GM08714 (cell line): ENCODE measurements around the gene SLC12A7.
A peak's percentile ranks its signal among the peaks of the same experiment; 100 is the strongest.

Source experiments
- H3K4me3 ChIP-seq: fragments of 200-500 bp; sonication (Bioruptor generic); 2 replicates; pipeline ENCODE4 v1.5.1; 2014; ENCODE audit warnings: mild to moderate bottlenecking, low read length, inconsistent platforms
- ZNF274 ChIP-seq: IDR thresholded peaks from 2 replicates; pipeline ENCODE4 v1.6.1; 2012; ENCODE audit warnings: mild to moderate bottlenecking, low read depth, low read length

SLC12A7 gene

GRCh38 chr5:1010181-1010510 lies 101.7 kb downstream of the SLC12A7 start:
- TF ChIP-seq ZNF274, result no peak
- H3K4me3 ChIP-seq, result peak overlapping the region; percentile 42; the same call in 1 of the 2 replicates

- TF ChIP-seq ZNF274, result no peak
- H3K4me3 ChIP-seq, result peak overlapping the region; percentile 42; the same call in 1 of the 2 replicates
Measured at GRCh38 chr5:1009359-1010180, 102.3 kb downstream of the SLC12A7 start.

DNA sequence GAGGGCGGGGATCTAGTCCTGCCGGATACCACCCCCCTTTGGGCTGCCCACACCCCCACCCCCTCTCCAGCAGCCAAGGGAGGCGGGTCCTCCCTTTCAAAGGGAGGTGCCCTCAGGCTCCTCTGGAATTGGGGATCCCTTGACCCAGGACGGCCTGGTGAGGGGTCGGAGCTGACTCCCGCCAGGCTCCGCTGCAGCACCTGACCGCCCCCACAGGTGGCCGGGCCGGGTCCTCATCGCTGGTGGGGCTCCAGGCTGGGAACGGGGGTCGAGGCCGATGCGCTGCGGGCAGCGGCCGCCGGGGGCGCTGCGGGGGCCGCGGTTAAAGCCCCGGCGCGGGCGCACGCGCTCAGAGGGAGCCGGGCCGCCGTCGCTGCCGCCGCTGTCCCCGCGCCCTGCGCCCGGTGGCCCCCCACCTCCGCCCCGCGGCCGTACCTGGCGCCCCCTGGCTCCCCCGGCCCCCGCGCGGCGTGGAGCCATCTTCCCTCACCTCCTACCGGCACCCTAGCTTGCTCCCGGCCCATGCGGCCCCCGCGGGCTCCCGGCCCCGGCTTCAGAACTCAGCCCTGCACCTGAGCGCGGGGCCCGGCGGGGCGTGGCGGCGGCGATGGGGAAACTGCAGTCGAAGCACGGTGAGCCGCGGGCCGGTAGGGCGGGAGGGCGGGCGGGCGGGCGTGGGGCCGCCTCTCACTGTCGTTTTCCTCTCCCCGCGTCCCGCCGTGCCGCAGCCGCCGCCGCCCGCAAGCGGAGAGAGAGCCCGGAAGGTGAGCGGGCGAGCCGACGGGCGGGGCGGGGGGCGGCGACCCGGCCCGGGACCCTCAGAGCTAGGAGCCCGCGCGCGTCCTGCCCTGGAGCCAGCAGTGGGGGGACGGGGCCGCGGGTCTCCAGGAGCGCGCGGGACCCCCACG lies 103.2 kb downstream of the SLC12A7 start, which contains the start of gene NKD2:
NKD2 (plus strand) TSS at position 352 of the 908 bp plus-strand sequence; CDS start at position 608, 256 bp downstream.
- TF ChIP-seq ZNF274, result no peak
- H3K4me3 ChIP-seq, result peak within 1 kb of the TSS; percentile 42; the same call in 1 of the 2 replicates

DNA sequence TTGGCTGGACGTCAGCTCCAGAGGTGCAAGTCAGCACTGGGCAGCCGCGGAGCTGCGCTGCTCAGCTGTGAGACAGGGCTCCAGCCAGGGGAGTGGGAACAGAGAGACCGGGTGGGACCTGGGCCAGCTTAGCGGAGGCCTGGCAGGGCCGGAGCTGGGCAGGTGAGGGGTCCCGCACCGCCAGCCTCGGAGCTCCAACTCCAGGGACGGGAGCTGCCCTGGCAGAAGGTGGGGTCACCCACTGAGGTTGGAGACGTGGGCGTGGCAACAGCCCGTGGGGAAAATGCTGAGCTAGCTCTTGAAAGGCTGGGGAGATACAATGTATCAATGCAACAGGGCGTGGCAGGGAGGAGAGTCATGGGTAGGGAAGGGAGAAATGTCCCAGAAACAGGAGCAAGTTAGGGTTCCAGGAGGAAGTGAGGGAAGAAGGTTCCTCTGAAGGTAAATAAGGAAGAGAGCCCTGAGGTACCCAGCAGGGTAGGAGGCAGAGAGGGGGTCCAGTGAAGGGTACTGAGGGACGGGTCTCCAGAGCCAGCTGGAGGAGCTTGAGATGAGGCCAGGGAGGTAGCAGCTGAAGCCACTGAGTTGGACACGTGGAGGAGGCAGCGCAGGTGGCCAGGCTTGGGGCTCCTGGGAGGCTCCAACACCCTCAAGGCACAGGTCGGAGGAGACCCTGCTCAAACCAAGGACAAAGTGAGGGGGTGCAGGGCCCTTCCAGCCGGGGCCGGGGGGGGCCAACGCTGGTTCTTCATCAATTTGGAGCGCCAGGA lies 104.0 kb downstream of the SLC12A7 start:
- H3K4me3 ChIP-seq, result no peak overlapping the region
- no peak for TF ChIP-seq ZNF274

DNA sequence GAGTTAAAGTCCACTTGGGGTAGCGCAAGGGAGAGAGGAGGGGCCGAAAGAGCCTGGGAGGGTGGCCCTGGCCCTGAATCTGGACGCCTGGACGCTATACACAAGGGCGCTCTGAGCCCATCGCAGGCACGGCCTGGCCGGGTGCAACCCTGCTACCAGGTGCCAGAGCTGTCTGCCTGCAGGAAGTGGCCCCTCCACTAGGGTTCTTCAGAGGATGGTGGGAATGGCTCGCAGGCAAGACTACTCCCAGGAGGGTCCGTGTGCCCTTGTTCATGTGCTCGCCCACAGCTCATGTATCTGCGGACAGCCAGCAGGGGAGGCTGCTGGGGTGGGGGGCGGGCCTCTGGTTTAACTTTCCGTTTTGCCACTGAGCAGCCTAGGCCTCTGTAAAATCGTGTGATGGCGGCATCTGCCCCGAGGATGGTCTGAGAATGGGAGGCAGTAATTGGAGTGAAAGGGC lies 104.6 kb downstream of the SLC12A7 start:
- no peak for TF ChIP-seq ZNF274
- H3K4me3 ChIP-seq, result no peak overlapping the region

GRCh38 chr5:1006656-1007071 lies 105.2 kb downstream of the SLC12A7 start:
- H3K4me3 ChIP-seq, result no peak overlapping the region

GRCh38 chr5:1005904-1006655 lies 105.8 kb downstream of the SLC12A7 start:
- TF ChIP-seq ZNF274, result no peak
- no peak overlapping the region for H3K4me3 ChIP-seq

More at GRCh38 chr5:1006656-1007071, 105.2 kb downstream of the SLC12A7 start:
- no peak for TF ChIP-seq ZNF274

GRCh38 chr5:1005249-1005851 lies 106.5 kb downstream of the SLC12A7 start:
- no peak for TF ChIP-seq ZNF274
- peak overlapping the region; percentile 50; the same call in 1 of the 2 replicates for H3K4me3 ChIP-seq

GRCh38 chr5:1004461-1005248 lies 107.2 kb downstream of the SLC12A7 start:
- TF ChIP-seq ZNF274, result no peak
- H3K4me3 ChIP-seq, result peak overlapping the region; percentile 50; the same call in 1 of the 2 replicates

GRCh38 chr5:1003296-1003937 lies 108.4 kb downstream of the SLC12A7 start:
- no peak for TF ChIP-seq ZNF274
- no peak overlapping the region for H3K4me3 ChIP-seq

DNA sequence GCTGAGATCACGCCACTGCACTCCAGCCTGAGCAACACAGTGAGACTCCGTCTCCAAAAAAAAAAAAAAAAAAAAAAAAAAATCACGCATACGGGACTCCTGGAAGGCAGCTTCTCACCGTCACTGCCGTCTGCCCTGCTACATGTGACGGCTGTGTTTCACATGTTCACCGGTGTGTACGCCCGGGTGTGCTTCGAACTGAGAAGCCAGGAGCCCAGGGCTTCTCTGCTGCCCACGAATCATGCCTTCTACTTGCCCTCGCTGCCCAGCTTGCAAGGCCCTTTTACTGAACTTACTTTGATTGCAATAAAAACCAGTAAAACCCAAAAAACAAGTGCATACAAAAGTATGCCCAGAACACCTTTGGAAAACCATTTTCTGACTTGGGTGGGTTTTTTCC lies 109.0 kb downstream of the SLC12A7 start:
- no peak overlapping the region for H3K4me3 ChIP-seq
- no peak for TF ChIP-seq ZNF274

- no peak for TF ChIP-seq ZNF274
- H3K4me3 ChIP-seq, result no peak overlapping the region
Measured at GRCh38 chr5:1002271-1002546, 109.7 kb downstream of the SLC12A7 start.
